GM21825 (cell line): ENCODE results near the gene MGMT.

Experiments used
- ATAC-seq: cut with Tn5 transposase; IDR thresholded peaks from one replicate; pipeline ENCODE4 v1.9.1; 2021; ENCODE audit warnings: mild to moderate bottlenecking, moderate library complexity; ENCODE audit not compliant: unreplicated experiment

Gene MGMT

DNA sequence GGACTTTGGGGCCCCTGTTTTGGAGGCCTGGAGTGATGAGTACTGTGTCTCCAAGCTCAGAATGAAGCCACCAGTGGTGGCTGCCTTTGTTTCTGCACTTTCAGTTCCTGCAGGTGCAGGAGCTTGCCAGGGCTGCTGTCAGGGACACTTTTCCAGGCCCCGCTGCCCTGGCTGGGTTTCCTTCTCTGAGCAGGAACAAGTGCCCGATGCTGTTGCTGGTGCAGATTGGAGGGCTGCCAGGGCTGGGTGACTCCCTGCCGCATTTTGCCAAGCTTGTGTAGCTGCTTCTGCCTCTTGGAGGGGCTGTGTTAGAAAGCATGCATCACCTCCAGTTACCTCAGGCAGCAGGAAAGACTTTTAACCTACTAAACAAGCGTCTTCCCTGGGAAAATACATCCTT is 211.1 kb downstream of the MGMT start:
- no peak for ATAC-seq

DNA sequence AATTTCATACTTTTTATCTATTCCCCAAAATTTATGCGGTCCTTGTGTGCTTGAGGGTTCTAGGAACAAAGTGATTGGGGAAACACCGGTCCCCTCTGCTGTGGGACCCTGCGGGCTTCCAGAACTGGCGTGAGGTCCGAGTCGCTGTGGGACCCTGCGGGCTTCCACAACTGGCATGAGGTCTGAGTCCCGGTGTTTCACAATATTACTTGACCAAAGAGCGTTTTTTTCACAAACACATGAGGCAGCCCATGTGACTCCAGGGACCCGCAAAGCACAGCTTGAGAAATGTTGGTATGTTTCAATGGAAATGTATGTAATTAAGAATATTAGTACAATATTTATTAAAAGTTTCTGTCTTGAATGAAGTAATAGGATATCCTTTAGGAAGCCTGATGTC is 212.2 kb downstream of the MGMT start:
- ATAC-seq, result no peak

DNA sequence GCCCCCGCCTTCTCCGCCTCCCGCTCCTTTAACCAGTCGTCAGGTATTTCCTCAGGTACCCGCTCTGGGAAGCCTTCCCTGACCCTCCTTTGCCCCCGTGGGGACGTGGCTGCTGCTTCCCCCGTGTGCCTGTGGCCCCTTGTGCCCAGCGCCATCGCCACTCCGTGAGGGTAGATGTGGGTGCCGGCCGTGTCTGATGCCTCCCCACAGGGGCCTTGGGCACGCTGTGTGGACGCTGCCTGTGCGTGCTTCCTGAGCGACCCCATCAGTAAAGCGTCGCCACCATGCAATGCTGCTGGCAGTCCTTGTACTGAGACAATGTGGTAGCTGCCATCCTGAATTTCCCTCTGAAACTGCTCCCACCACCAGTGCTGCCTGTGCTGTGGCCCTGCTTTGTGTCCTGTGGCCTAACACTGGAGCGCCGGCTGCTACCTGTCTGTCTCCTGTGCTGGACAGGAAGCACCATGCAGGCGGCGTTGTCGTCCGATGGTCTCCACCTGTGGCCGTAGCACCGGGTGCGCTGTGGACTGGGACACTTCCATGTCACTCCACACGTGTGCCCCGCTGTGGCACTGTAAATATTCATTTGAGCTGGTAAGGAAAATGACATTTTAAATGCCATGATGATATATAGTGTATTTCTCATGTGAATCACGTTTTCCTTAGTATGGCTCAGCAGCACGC is 213.8 kb downstream of the MGMT start:
- ATAC-seq, result no peak

DNA sequence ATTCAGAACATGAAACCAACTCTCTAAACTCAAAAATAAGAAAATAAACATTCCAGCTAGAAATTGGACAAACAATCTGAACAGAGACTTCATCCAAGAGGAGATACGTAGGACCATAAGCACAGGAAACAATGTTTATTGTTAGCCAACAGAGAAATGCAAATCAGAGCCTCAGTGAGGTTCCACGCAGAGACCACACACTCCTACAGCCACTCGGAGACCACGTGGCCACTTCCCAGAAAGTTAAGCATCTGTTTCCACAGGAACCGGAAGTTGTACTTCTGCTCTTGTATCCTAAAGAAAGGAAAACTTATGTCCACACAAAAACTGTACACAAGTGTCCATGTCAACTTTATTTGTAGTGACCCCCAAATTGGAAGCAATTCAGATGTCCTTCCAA is 214.8 kb downstream of the MGMT start:
- no peak for ATAC-seq

- ATAC-seq, result no peak
Observed at GRCh38 chr10:129683519-129683918, 216.5 kb downstream of the MGMT start.

DNA sequence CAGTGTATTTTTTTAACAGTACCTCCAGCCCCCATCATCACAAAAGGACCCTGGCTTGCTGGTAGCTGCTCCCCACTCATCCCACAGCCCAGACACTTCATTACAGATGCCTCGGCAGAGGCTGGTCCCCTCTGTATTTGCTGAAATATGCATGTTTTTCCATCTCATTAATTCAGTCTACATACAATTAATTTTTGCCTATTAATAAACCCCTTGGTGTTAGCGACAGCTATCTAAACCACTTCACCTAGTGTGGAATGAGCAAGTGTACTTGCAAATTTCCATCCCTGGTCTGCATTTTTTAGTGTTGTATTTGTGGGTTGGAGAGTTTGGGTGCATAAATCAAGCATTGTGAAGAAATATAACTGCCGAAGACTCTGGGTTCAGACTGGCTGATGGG is 216.9 kb downstream of the MGMT start:
- ATAC-seq, result no peak

DNA sequence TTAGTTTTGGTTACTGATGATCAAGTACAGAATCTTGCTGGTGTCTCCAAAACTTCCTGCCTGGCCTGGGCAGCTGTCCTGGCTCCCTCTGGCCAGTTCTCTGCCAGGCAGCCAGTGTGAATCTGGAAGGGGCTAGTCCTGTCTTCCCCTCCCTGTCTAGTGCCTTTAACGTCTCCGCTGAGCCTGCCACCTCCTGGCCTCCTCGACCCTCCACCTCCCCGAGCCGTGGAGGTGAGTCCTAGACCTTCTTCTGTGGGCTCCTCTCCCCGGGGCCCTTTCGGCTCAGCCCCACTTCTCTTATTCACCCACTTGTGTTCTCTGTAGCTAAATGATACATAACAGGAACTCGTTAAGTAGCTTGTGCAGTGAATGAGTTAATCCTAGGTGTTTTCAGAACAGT is 218.2 kb downstream of the MGMT start:
- no peak for ATAC-seq

DNA sequence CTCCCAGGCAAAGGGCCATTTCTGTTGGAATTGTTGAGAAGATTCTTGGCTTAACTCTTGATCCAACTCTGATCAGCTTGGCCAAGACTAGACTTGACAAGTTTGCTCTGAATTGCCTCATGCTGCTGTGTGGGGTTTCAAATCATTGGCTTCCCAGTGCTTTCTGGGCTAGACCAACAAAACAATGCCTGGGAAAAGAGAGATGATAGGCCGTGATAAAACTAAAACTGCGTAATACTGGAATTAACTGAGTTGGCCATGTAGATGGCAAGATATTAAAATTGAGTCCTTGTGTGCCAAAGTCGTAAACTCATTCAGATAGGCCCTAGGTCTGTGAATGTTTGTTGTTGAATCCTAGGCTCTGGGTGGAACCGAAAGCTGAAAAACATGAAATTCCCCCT is 222.6 kb downstream of the MGMT start:
- ATAC-seq, result no peak

DNA sequence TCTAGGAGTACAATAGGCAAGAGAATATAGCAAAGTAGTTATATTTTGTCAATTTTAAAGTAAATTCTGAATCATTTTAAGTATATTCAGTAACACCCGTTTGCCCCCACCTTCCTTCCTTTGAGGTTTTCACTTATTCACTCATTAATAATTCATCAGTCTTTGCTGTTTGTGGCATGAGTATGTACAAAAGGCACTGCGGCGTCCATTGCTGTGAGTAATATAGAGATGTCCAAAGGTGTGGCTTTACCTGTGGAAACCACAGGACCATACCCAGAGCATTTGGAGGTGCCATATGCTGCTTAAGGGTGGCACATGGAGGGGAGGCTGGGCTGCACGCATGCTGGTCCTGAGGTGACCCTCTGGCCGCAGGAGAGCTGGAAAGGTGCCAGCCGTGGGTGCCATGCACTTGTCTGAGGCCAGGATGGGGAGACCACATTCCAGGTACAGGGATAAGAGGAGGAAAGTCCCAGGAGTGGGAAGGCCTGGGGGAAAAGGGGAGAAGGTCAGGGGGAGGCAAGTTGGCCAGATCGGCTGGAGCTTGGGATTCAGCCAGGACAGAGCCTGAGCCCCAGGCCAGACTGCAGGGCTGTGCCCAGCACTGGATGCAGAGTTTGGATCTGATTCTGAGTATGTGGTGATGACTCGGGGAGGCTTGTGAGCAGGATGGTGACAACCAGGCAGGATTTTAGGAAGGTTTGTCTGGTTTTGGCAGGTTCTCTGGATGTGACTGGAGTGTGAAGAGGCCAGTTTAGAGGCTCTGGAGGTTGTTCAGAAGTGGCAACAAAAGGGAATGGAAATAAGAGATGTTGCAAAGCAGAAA is 223.4 kb downstream of the MGMT start:
- ATAC-seq, result no peak

DNA sequence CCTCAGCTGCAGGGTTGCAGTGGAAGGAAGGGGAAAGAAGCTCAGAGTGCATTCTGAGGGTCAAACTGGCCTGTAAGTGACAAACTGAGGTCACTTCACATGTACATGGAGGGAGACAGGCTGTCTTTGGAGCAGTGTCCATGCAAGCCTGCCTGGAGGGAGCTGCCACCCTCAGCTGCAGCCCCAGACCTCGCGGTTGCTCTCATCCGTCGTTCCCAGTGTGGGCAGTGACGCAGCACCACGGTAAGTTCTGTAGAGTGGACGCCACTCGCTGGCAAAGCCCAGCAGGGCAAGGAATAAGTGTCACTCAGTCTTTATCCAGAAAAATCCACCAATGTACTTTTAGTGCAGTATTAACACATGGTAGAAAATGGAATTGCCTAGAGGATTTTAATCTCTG is 225.7 kb downstream of the MGMT start:
- no peak for ATAC-seq

DNA sequence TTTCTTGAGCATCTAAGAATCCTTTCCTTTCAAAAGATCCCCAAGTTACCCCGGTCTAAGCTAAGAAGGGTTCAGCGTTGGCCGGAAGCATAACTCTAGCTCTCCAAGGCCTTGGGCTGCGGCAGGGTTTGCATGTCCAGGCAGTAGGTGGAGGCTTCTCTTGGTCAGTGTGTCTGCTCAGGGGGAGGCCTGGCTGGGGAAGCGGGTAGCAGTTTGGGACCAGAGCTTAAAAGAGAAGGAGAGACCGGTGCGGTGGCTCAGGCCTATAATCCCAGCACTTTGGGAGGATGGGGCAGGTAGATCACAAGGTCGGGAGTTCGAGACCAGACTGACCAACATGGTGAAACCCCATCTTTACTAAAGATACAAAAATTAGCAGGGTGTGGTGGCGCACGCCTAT is 226.3 kb downstream of the MGMT start:
- ATAC-seq, result no peak

DNA sequence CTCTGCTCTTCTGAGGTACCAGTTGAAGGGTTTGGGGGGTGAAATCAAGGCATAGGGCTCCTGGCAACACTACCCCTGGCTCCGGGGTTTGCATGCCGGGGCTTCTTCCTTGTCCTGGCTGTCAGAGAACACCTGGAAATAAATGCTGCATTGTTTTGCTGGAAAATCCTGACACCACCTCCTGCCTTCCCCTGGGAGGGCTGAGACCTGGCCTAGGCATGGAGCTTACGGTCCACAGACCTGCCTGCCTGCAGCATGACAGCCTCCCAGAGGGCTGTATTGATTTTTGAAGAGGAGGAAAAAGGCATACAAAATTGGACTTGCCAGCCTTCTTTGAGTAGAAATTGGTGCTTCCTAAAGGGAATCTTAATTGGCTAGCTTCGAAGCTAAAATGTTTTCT is 227.1 kb downstream of the MGMT start:
- no peak for ATAC-seq

DNA sequence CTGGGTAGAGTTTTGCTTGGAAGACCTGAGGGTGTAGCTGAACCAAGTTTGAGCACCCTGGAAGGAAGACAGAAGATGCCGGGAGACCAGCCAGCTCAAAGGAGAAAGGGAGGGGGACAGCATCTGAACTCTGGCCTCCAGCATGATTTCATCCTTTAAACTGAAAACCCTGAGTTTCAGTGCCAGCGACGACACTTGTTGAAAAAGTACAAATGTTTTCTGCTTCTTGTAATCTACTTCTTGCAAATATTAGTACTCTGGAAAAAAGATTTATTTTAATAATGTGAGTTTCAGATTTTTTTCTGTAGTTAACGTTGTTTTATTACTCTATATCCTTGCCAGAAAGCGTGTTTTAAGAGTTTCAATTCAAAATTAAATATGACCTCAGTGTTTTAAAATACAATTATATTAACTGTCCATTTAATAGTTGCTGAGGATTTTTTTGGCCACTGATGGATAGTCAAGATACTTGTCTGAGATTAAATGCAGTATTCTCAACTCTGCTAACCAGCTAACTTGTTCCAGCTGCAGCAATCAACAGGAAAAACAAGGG is 227.7 kb downstream of the MGMT start:
- ATAC-seq, result no peak

DNA sequence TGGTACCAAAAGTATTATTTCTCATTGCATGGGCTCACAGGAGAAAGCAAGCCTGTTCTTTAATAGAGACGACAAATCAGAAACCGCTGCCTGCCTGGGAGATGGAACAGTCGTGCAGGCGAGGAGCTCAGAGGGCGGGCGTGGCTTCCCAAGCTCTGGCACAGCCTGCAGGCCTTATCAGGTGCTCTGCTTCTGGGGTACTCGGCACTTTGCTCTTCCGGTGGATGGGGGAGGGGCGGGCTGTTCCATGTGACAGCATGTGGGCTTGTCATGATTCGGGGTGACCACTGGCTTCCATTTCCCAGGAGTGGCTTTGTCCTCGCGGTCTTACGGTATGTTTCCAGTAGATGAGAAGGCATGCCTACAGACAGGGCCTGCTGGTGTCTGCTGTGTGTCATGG is 228.6 kb downstream of the MGMT start:
- no peak for ATAC-seq

- no peak for ATAC-seq
Observed at GRCh38 chr10:129696636-129697035, 229.6 kb downstream of the MGMT start.

GRCh38 chr10:129697463-129698247 is 230.6 kb downstream of the MGMT start:
- no peak for ATAC-seq

- no peak for ATAC-seq
Observed at GRCh38 chr10:129699722-129700340, 232.8 kb downstream of the MGMT start.

DNA sequence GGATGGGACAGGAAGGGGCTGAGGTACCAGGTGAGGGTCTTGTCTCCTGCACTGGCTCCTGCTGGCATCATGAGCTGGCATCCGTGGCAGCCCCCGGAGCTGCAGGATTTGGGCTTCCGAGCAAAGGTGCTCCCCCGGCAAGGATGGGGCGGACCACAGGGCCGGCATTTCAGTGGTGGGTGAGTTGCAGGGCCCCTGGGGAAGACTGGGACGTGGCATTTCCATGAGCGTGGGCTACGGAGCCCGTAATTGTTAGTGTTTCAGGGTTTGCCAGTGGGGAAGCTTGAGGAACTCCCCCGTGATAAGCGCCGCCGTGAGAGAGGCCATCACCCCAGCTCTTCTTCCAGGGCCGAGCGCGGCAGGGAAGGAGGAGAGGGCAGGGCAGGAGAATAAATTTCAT is 235.6 kb downstream of the MGMT start:
- no peak for ATAC-seq

DNA sequence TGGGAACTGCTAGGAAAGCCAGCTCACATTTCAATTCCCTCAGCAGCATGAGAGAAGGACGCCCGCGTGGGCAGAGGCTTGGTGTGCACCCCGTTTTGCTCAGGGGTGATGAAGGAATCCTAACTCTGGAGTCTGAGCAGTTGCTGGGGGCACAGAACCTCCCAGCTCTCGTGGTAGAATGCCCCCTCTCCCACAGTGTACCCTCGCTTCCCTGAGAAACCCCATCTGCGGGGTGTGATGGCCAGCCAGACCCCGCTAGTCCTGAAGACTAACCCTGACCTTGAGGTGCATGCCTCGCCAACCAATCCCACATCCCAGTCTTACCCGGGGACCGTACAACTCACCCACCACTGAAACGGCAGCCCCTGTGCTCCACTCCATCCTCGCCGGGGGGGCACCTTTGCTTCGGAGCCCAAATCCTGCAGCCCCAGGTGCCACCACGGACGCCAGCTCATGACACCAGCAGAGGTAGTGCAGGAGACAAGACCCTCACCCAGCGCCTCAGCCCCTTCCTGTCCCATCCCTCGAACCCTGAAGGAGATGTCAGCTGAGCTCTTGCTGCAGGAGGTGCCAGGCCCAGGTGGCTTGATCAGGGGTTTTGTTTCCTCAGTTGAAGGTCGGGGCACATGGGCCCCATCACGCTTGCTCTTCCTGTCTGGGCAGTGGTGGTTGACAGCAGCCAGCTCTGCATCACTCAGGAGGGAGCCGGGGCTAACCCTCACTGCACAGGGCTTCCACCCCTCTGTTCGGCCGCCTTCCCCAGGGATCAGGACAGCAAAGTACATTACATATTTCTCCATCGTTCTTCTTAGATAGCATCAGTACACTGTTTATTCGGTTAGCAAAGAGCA is 236.5 kb downstream of the MGMT start:
- no peak for ATAC-seq

- ATAC-seq, result no peak
Observed at GRCh38 chr10:129704225-129704624, 237.2 kb downstream of the MGMT start.
